Measurements from ENCODE around the gene THG1L. TPM values are rescaled to one million over a fixed set of nuclear protein-coding genes. Genes with fewer than 3 reads are reported as not detected.

THG1L gene
- total RNA-seq, 4 donors from 2014 or later = 10.3 to 13.9 (median 12.0) TPM

GRCh38 chr5:157761690-157762621 lies 30.7 kb downstream of the THG1L start:
- peak in 1 of 2 donors; percentile 6 for DNase-seq
- intact Hi-C loops (cut with DNase I) = no loop called here

GRCh38 chr5:157764531-157764930 lies 33.3 kb downstream of the THG1L start:
- Histone ChIP-seq H3K36me3 (no peaks in the 10 kb centered on the region), H3K4me3 (replicated peaks in 1 of 3) (no peak overlapping the region), H3K27me3 (no peaks in the 10 kb centered on the region), H3K4me1 (no peaks in the 10 kb centered on the region), H3K9me3 (no peaks in the 10 kb centered on the region), H3K27ac (no peak overlapping the region)
- intact Hi-C loops (cut with DNase I) = no loop called here
- whole genome bisulfite sequencing, 2 donors = 91% methylated on average over 6 of the region's 6 CpGs
- TF ChIP-seq POLR2A (IDR thresholded peaks at IDR 0.05) = no peak
- no peak for TF ChIP-seq CTCF (IDR thresholded peaks at IDR 0.05)
- no peak for DNase-seq

More at GRCh38 chr5:157761690-157762621, 30.7 kb downstream of the THG1L start:
- no peaks in the 10 kb centered on the region for H3K36me3 ChIP-seq
- H3K9me3 ChIP-seq = no peaks in the 10 kb centered on the region
- TF ChIP-seq POLR2A (IDR thresholded peaks at IDR 0.05) (no peak), CTCF (IDR thresholded peaks at IDR 0.05) (peak; percentile 55 to 85 (median 62))
- H3K27ac ChIP-seq = no peak overlapping the region
- H3K27me3 ChIP-seq = no peaks in the 10 kb centered on the region
- H3K4me1 ChIP-seq = no peaks in the 10 kb centered on the region
- whole genome bisulfite sequencing, 2 donors = 30 to 32% methylated on average over 10 of the region's 10 CpGs
- H3K4me3 ChIP-seq (replicated peaks in 1 of 3) = no peak overlapping the region

GRCh38 chr5:157766442-157766841 lies 35.2 kb downstream of the THG1L start:
- no peak for TF ChIP-seq CTCF (IDR thresholded peaks at IDR 0.05)
- TF ChIP-seq POLR2A (IDR thresholded peaks at IDR 0.05) = no peak
- no peak overlapping the region for H3K4me3 ChIP-seq (replicated peaks in 1 of 3)
- H3K27ac ChIP-seq = no peak overlapping the region
- WGBS, 2 donors = 86 to 87% methylated on average over 7 of the region's 7 CpGs
- no peak for DNase-seq
- H3K27me3 ChIP-seq = no peaks in the 10 kb centered on the region
- no peaks in the 10 kb centered on the region for H3K9me3 ChIP-seq
- intact Hi-C loops (cut with DNase I) = no loop called here
- no peaks in the 10 kb centered on the region for H3K4me1 ChIP-seq
- H3K36me3 ChIP-seq = no peaks in the 10 kb centered on the region

GRCh38 chr5:157766902-157767301 lies 35.7 kb downstream of the THG1L start:
- intact Hi-C loops (cut with DNase I) = no loop called here

More at GRCh38 chr5:157766902-157767301, 35.7 kb downstream of the THG1L start:
- no peak for TF ChIP-seq CTCF (IDR thresholded peaks at IDR 0.05)
- TF ChIP-seq POLR2A (IDR thresholded peaks at IDR 0.05) = no peak
- H3K27ac ChIP-seq = no peak overlapping the region
- 70% methylated on average over 1 of the region's 1 CpG for WGBS, 2 donors
- H3K27me3 ChIP-seq = no peaks in the 10 kb centered on the region
- DNase-seq = no peak
- H3K4me1 ChIP-seq = no peaks in the 10 kb centered on the region
- H3K9me3 ChIP-seq = no peaks in the 10 kb centered on the region
- no peak overlapping the region for H3K4me3 ChIP-seq (replicated peaks in 1 of 3)
- no peaks in the 10 kb centered on the region for H3K36me3 ChIP-seq

All from thyroid gland (tissue), 4 donors.